ENCODE measurements around the gene SF1.

GRCh38 chr11:64735725-64736259 lies 42.5 kb downstream of the SF1 start:
- TF ChIP-seq EZH2 (IDR thresholded peaks at IDR 0.05; ENCODE audit: insufficient read depth, poor library complexity, severe bottlenecking) (no peak), EZH2phosphoT487 (IDR thresholded peaks at IDR 0.05; ENCODE audit: insufficient read depth, low read depth) (no peak)
